Endodermal cell (in vitro differentiated cells): ENCODE measurements around the gene DNAH12. TPM values are rescaled to one million over a fixed set of nuclear protein-coding genes. Genes with fewer than 3 reads are reported as not detected.

Experiments used
- DNase-seq: peaks from one replicate; pipeline ENCODE4 v3.0.0-alpha.2; 2017
- H3K27ac ChIP-seq: 2 replicates; pipeline ENCODE4 v1.5.1; 2013; ENCODE audit warnings: mild to moderate bottlenecking, low read depth, low read length, moderate library complexity
- H3K27me3 ChIP-seq: 2 replicates; pipeline ENCODE4 v1.6.1; 2013; ENCODE audit warnings: mild to moderate bottlenecking, low read length, moderate library complexity; ENCODE audit not compliant: insufficient read depth, control insufficient read depth, poor library complexity, severe bottlenecking
- H3K36me3 ChIP-seq: 2 replicates; pipeline ENCODE4 v1.7.0; 2013; ENCODE audit warnings: mild to moderate bottlenecking, low read length, moderate library complexity; ENCODE audit not compliant: control insufficient read depth, insufficient read depth
- H3K4me1 ChIP-seq: one replicate; pipeline ENCODE4 v1.7.0; 2013; ENCODE audit warnings: low read length; ENCODE audit not compliant: control insufficient read depth, insufficient read depth
- H3K4me3 ChIP-seq: 2 replicates; pipeline ENCODE4 v1.5.1; 2013; ENCODE audit warnings: mild to moderate bottlenecking, low read length, moderate library complexity
- H3K9ac ChIP-seq: 2 replicates; pipeline ENCODE4 v1.6.1; 2013; ENCODE audit warnings: mild to moderate bottlenecking, low read length, moderate library complexity; ENCODE audit not compliant: poor library complexity, severe bottlenecking; ENCODE audit errors: extremely low read depth
- H3K9me3 ChIP-seq: 2 replicates; pipeline ENCODE4 v1.6.1; 2013; ENCODE audit warnings: mild to moderate bottlenecking, low read length, moderate library complexity; ENCODE audit not compliant: control insufficient read depth
- H3K27ac Mint-ChIP-seq: 2 replicates; pipeline ENCODE4 v1.8.0; 2020; ENCODE audit warnings: mixed read lengths
- H3K27me3 Mint-ChIP-seq: 2 replicates; pipeline ENCODE4 v1.8.0; 2021; ENCODE audit warnings: mild to moderate bottlenecking, mixed read lengths; ENCODE audit not compliant: insufficient read depth
- H3K36me3 Mint-ChIP-seq: 2 replicates; pipeline ENCODE4 v1.8.0; 2020; ENCODE audit warnings: low read depth, mixed read lengths
- H3K4me1 Mint-ChIP-seq: 2 replicates; pipeline ENCODE4 v1.8.0; 2020; ENCODE audit warnings: mixed read lengths
- H3K4me3 Mint-ChIP-seq: 2 replicates; pipeline ENCODE4 v1.8.0; 2020; ENCODE audit warnings: mild to moderate bottlenecking, moderate library complexity, mixed read lengths
- H3K9me3 Mint-ChIP-seq: 2 replicates; pipeline ENCODE4 v1.8.0; 2020; ENCODE audit warnings: mild to moderate bottlenecking, mixed read lengths
- whole genome bisulfite sequencing, 2 experiments: methylation state at CpG; one replicate each; pipeline versions ENCODE4 v1.1.5 to v1.1.7; 2013; ENCODE audit warnings: missing lambda C conversion rate in 2 of 2, mixed read lengths in 1 of 2; ENCODE audit not compliant: insufficient coverage in 1 of 2, insufficient read length in 1 of 2; 5-methylcytosine and 5-hydroxymethylcytosine counted together
- total RNA-seq, 2 donors: library from RNA; stranded (reverse); fragmentation: NEBNext Ultra II Directional in 1 of 2; extraction: Animal tissue kit (Norgen Biotek cat#: 25700) in 1 of 2; gene quantifications; 2 replicates in 1 of 2; 3 replicates in 1 of 2; pipeline ENCODE4 v1.2.1, GENCODE V29; 2021
- TF ChIP-seq, protein P1 (sequence below): fragments of 200-600 bp; sonication (generic); conservative IDR thresholded peaks from 2 replicates; pipeline ENCODE4 v1.5.0; 2021; ENCODE audit warnings: antibody characterized with exemption, mild to moderate bottlenecking

Gene DNAH12
- total RNA-seq, 2 donors from 2014 or later, result 0.77 to 2.2 TPM

DNA sequence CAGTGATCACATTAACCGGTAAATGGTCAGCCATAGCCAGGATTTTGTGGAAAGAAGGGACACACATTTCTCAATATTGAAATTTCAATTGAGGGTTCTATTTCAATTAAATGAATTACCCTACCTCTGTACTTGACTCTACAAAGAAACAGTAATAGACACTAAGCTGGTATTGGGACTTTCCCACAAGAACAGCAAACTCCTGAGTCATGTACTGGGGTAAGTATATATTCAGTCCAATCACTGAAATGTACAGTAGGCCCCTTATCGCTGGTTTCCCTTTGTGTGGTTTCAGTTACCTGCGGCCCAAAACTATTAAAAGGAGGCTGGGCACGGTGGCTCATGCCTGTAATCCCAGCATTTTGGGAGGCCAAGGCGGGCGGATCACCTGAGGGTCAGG is 269.3 kb downstream of the DNAH12 start:
- Mint-ChIP-seq H3K4me1 (no peaks in the 10 kb centered on the region), H3K27ac (no peak overlapping the region), H3K36me3 (peaks cover 58% of the 10 kb centered on the region), H3K9me3 (peaks cover 16% of the 10 kb centered on the region), H3K27me3 (no peaks in the 10 kb centered on the region), H3K4me3 (no peak overlapping the region)
- Histone ChIP-seq H3K9me3 (peaks cover 15% of the 10 kb centered on the region), H3K4me3 (no peak overlapping the region), H3K4me1 (no peaks in the 10 kb centered on the region), H3K9ac (no peak overlapping the region), H3K27me3 (no peaks in the 10 kb centered on the region), H3K27ac (no peak overlapping the region), H3K36me3 (peaks cover 42% of the 10 kb centered on the region)
- DNase-seq, result no peak
- TF ChIP-seq, protein P1, sequence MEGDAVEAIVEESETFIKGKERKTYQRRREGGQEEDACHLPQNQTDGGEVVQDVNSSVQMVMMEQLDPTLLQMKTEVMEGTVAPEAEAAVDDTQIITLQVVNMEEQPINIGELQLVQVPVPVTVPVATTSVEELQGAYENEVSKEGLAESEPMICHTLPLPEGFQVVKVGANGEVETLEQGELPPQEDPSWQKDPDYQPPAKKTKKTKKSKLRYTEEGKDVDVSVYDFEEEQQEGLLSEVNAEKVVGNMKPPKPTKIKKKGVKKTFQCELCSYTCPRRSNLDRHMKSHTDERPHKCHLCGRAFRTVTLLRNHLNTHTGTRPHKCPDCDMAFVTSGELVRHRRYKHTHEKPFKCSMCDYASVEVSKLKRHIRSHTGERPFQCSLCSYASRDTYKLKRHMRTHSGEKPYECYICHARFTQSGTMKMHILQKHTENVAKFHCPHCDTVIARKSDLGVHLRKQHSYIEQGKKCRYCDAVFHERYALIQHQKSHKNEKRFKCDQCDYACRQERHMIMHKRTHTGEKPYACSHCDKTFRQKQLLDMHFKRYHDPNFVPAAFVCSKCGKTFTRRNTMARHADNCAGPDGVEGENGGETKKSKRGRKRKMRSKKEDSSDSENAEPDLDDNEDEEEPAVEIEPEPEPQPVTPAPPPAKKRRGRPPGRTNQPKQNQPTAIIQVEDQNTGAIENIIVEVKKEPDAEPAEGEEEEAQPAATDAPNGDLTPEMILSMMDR, result no peak
- WGBS, 2 experiments, result 96 to 97% methylated on average over 5 to 6 of the region's 6 CpGs

DNA sequence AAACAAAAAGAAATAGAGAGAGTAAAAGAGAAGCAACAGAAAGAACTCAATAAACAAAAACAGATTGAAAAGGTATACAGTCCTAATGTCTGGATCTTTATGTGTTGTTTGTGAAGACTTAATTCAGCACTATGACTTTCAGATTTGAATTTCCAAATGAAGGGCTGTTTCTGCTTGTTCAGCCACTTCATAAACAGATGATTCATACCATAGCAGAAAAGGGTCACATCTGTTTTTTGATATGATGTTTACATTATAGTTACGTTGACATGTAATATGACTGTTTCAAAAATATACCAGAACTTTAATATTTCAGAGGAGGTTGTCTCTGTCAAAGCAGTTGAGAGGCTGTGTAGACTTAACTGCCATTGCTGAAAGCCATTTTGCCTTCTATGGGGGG is 275.7 kb downstream of the DNAH12 start:
- TF ChIP-seq, protein P1, result no peak
- Histone ChIP-seq H3K27ac (no peak overlapping the region), H3K9me3 (peaks cover 20% of the 10 kb centered on the region), H3K4me1 (no peaks in the 10 kb centered on the region), H3K36me3 (peaks cover 88% of the 10 kb centered on the region), H3K9ac (no peak overlapping the region), H3K27me3 (no peaks in the 10 kb centered on the region), H3K4me3 (no peak overlapping the region)
- H3K4me1 Mint-ChIP-seq, result no peaks in the 10 kb centered on the region
- H3K27ac Mint-ChIP-seq, result no peak overlapping the region
- H3K27me3 Mint-ChIP-seq, result no peaks in the 10 kb centered on the region
- no peak for DNase-seq
- peaks cover 17% of the 10 kb centered on the region for H3K9me3 Mint-ChIP-seq
- H3K4me3 Mint-ChIP-seq, result no peak overlapping the region
- H3K36me3 Mint-ChIP-seq, result peaks cover 84% of the 10 kb centered on the region
- no CpG with 5 or more reads among the region's 1 CpG for WGBS, 2 experiments

DNA sequence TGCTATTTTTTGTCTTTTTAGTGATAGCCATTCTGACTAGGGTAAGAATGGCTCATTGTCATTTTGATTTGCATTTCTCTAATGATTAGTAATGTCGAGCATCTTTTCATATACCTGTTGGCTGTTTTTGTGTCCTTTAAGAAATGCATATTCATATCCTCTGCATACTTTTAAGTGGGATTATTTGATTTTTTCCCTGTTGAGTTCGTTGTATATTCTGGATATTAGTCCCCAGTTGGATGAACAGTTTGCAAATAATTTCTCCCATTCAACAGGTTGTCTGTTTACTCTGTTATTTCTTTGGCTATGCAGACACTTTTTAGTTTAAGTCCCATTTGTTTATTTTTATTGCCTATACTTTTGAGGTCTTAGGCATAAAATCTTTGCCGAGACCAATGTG is 282.2 kb downstream of the DNAH12 start:
- no peaks in the 10 kb centered on the region for H3K27me3 Mint-ChIP-seq
- no peak overlapping the region for H3K4me3 ChIP-seq
- 90 to 100% methylated on average over 2 to 3 of the region's 3 CpGs for WGBS, 2 experiments
- H3K4me1 Mint-ChIP-seq, result no peaks in the 10 kb centered on the region
- peaks cover 35% of the 10 kb centered on the region for H3K9me3 ChIP-seq
- no peak overlapping the region for H3K27ac ChIP-seq
- peaks cover 92% of the 10 kb centered on the region for H3K36me3 Mint-ChIP-seq
- peaks cover 35% of the 10 kb centered on the region for H3K9me3 Mint-ChIP-seq
- no peak overlapping the region for H3K9ac ChIP-seq
- no peak overlapping the region for H3K4me3 Mint-ChIP-seq
- no peak for DNase-seq
- H3K27me3 ChIP-seq, result no peaks in the 10 kb centered on the region
- H3K27ac Mint-ChIP-seq, result no peak overlapping the region
- peaks cover 93% of the 10 kb centered on the region for H3K36me3 ChIP-seq
- H3K4me1 ChIP-seq, result no peaks in the 10 kb centered on the region
- TF ChIP-seq, protein P1, result no peak
